ENCODE measurements around the gene CDCP2.

The CDCP2 gene

GRCh38 chr1:54136963-54137533 is 15.8 kb downstream of the CDCP2 start:
- no peak for DNase-seq (ENCODE audit: low spot score)

- no peak for DNase-seq (ENCODE audit: low spot score)
These were observed 16.4 kb downstream of the CDCP2 start for GRCh38 chr1:54136269-54136896.

DNA sequence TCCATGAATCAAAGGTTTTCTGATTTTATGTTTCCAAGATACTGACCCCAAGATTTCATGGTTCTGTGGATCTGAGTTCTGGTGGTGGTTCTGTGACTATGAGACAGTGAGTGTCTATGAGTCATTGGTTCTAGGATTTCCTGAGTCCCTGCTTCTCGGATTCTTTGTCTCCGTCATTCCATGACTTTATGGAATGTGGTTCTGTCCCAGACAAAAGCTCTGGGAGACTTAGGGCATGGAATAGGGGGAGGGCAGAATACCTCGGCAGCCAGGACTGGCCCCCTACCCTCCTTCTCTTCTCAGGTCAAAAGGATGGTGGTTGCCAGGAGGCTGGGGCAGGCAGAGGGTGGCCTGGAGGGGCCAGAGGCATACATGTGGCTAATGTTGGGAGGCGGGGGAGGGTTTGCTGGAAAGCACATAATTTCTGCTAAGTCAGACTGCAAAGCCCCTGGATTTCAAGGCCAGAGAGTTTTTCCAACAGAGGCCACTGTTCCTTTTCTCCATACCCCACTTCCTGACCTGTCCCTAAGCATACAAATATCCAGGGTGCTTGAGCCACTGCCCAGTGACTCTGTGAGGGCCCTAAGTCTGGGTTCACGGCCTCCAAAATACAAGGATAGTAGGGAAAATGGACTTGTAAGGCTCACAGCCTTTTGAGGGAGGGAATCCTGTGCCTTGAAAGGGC is 17.2 kb downstream of the CDCP2 start:
- DNase-seq (ENCODE audit: low spot score), result no peak

GRCh38 chr1:54134295-54134694 is 18.5 kb downstream of the CDCP2 start:
- no peak for DNase-seq (ENCODE audit: low spot score)

DNA sequence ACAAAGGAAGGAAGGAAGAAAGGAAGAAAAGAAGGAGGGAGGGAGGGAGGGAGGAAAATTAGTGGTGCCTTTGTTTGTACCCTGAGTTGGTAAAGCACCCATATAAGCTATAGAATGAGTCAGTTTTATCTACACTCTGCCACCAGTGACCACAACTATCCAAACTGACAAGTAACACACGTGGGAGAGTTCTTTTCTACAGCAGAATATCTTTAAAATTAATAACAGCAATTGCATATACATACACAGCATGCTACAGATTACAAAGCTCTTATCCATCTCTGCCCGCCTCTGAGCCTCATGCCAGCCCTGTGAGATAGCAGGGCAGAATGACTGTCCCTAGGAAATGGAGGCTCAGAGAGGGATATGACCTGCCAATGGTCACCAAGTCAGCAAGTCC is 20.3 kb downstream of the CDCP2 start:
- DNase-seq (ENCODE audit: low spot score), result no peak

DNA sequence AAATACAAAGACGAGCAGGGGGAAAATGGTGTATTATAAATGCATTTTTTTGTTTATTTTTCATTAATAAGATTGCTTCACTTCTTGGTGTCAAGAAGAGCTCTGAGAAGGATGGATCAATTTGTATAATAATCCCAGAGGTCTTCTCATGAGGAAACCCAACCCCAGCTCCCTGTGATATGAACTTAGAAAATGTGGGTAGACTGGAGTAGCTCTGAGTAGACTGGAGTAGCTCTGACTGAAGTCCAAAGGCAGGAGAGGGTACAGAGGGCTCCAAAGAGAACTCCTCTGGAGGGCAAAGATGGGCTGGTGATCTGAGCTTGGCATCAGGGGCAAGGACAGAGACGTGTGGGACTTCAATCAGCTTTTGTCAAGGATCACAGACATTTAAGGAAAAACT is 21.4 kb downstream of the CDCP2 start:
- DNase-seq (ENCODE audit: low spot score), result no peak

- DNase-seq (ENCODE audit: low spot score), result no peak
These were observed 22.9 kb downstream of the CDCP2 start for GRCh38 chr1:54129858-54130257.

DNA sequence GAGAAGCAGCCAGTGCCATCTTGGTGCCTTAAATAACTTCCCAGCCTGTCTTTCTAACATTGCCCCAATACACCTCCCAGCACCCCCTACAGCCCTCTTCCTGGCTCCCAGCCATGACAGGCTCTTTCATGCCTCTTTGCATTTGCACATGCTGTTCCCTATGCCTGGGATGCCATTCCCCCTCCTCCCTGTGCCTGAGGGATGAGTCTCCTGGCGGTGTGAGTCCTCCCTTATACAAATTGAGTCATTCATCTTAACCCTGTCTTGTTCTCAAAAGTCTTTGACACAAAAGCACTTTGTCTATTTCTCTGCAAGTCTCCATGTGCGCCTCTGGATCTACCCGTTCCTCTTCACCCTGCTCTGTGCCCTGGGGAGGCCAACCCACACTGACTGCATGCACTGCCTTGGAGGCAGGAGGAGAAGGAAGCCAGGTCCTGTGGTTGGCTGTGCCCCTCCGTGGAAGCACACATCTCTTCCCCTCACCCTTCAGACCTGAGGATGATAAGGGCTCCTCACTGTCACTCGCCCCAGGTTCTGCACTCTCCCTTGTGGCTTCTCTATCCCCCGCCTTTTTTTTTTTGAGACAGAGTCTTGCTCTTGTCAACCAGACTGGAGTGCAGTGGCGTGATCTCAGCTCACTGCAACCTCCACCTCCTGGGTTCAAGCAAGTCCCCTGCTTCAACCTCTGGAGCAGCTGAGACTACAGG is 25.1 kb downstream of the CDCP2 start:
- no peak for DNase-seq (ENCODE audit: low spot score)

GRCh38 chr1:54126271-54126815 is 26.5 kb downstream of the CDCP2 start:
- DNase-seq (ENCODE audit: low spot score), result no peak

DNA sequence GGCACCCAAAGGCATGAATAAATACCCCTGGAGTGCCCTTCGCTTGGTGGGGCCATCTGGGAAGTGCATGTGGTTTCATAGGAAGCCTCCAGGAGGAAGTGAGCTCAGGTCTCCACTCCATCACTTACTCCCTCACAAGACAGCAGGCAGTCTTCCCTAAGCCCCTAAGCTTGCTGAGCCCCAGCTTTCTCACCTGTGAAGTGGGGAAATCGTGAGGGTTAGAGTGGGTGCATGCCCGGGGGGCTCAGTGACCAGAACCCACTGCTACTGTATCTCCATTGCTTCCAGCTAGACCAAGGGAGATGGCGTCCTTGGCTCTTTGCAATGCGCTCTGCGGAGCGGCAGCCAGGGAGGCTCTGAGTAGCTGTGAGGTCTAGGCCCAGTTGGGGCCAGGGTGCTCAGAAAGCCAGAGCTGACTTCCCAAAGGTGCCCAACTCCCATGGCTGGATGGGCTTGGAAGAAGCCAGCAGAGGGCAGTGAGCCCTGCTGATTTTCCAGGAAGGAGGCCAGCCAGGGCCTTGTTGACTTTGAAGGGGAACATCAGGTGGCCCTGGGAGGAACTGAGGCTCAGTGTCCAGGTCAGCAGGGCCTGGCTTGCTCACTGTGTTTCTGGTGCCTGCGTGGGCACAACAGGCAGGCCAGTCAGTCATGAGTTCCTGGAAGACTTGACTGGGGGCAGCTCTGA is 27.3 kb downstream of the CDCP2 start:
- no peak for DNase-seq (ENCODE audit: low spot score)

DNA sequence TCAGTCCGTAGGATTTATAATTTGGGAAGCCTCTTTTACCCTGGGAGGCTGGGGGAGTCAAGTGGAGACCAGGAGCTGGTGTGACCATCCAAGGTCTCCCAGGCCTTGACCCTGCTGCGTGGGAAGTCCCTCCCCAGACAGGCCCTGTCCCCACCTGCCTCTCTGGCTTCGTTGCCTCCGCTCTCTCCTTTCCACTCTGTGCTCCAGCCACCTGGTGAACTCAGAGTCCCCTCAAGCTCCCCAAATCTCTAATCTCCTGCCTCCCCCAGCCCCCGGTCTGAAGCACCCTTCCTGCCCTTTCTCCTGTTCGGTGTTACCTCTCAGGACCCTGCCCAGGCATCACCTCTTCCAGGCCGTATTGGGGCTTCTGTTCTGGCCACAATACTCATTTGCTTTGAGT is 27.9 kb downstream of the CDCP2 start:
- no peak for DNase-seq (ENCODE audit: low spot score)

GRCh38 chr1:54124472-54124871 is 28.3 kb downstream of the CDCP2 start:
- no peak for DNase-seq (ENCODE audit: low spot score)

- DNase-seq (ENCODE audit: low spot score), result no peak
These were observed 29.8 kb downstream of the CDCP2 start for GRCh38 chr1:54122992-54123391.

DNA sequence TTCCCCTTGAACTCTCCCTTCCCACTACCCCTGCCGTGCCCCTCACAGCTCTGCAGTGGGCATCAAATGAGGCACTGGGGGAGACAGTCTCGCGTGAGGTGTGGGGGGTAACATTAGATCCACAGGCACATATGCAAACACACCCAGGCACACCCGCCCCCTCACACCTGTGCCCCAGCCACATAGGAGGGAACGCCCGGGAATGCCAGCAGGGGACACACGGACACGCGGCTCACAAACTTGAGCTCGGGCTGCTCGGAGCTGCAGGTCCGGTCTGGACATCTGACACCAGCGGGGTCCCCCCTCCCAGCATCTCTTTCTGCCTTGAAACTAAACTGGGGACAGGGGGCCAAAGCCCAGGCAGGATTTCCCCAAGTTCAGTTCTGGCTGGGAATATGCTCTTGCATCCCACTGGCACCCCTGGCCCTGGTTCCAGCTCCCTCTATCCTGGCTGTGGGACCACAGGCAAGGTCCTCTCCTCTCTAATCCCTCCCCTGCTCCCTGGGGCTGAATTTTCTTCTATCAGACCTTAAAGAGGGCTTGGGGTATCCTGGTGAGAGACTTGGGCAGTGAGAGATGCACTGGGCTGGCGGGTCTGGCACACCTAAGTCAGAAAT is 30.6 kb downstream of the CDCP2 start:
- DNase-seq (ENCODE audit: low spot score), result no peak

DNA sequence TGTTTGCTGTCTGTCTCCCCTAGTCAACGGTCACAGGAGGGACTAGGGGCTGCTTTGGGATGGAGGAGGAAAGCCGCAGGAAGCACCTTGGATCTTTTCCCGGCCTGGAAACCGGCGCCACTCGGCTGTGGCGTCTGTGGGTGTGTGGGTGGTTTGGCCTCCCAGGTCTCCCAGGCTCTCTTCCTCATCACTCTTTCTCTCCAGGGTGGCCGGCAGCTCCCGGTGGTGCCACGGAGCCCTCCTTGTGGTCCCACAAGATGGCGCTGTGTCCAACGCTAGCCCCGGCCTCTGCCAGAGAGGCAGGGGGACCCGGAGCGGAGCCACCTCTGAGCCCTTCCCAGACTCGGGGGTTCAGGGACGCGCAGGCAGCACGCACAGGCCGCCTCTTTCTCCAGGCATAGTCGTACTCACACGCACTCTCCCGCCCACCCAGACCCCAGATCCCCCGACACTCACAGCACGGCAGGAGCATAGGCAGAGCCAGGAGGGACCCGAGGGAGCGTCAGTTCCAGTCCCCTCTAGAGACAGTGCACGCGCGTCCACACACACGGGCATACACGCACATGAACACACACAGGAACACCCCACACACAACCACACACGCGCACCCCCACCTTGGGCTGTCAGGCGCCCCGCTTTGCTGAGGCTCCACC is 31.2 kb downstream of the CDCP2 start:
- peak; percentile 56 for DNase-seq (ENCODE audit: low spot score)

DNA sequence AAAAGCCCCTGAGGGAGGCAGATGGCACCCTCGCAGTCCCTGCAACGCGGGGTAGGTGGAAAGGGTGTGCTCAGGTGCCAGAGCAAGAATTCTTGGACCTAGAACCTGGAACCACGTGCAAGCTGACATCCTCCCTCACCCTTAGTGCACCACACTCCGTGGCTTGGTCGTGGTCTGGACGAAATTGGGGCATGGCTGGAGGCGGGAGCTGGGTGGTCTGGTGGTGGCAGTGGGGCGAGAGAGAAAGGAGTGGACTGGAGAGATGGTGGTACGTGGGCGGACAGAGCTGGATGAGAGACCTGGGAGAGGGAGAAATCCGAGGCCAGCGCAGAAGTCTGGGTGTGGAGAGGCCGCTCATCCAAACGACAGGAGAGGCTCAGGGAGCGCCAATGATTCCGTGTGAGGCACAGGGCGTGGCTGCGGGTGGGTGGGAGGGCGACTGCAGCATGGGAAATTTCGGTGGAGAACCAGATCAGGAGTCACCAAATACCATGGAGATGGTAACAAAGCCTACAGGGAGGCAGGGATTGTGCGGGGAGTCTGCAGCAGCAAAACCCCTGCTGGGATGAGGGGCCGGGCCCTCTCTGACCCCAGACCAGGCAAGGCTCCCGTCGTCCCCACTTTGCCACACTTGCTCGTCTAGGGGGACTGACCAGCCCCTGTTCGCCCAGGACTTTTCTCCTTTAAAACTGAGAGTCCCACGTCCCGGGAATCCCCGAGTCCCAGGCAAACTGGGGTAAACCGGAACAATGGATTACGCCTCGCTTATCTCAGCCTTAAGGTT is 31.9 kb downstream of the CDCP2 start:
- no peak for DNase-seq (ENCODE audit: low spot score)

GRCh38 chr1:54120018-54120697 is 32.6 kb downstream of the CDCP2 start:
- DNase-seq (ENCODE audit: low spot score), result no peak

- no peak for DNase-seq (ENCODE audit: low spot score)
These were observed 34.1 kb downstream of the CDCP2 start for GRCh38 chr1:54118704-54119103.

- no peak for DNase-seq (ENCODE audit: low spot score)
These were observed 34.8 kb downstream of the CDCP2 start for GRCh38 chr1:54117815-54118563.

Data from CD4-positive, alpha-beta T cell treated with Interleukin-2 at 100 ng/mL for 4 hours (primary cell).